Measurements from ENCODE around the gene NR2C2AP.

- no peak for TF ChIP-seq CTCF (conservative IDR thresholded peaks at IDR 0.05; ENCODE audit: low read depth, low read length)
- TF ChIP-seq EZH2 (IDR thresholded peaks at IDR 0.05; ENCODE audit: borderline replicate concordance, low read depth, low read length, poor library complexity, severe bottlenecking): peak; percentile 44
Observed at GRCh38 chr19:19224150-19224851, 21.1 kb upstream of the NR2C2AP start.
